ENCODE measurements around the gene NPTX1. TPM values are rescaled to one million over a fixed set of nuclear protein-coding genes. Genes with fewer than 3 reads are reported as not detected.

Gene NPTX1
- total and polyA plus RNA-seq, 4 donors, result under 0.01 TPM; not detected in 3

Small RNA genes lying within 50 kb of the gene (small RNA-seq; reads per million reads assigned to genes)
- not detected for gene AC120024.2
- not detected for gene AC120024.3
- gene MIR4730, result not detected

Other genes starting within 250 kb of the NPTX1 start
- gene RNF213, start 215.8 kb downstream of the NPTX1 start, total RNA-seq, result 100 to 1,000 TPM in 1 of 2 donors, 10 to 100 TPM in 1; 42.0 to 104 TPM
- gene RNF213, start 215.8 kb downstream of the NPTX1 start, polyA plus RNA-seq, result 10 to 100 TPM; 18.2 to 25.1 TPM
- gene ENDOV, start 61.4 kb downstream of the NPTX1 start, total RNA-seq, result 10 to 100 TPM in 1 of 2 donors, 1 to 10 TPM in 1; 5.7 to 10.7 TPM
- gene ENDOV, start 61.4 kb downstream of the NPTX1 start, polyA plus RNA-seq, result 10 to 100 TPM in 1 of 2 donors, 1 to 10 TPM in 1; 5.8 to 11.9 TPM
- 10 to 100 TPM; 13.3 to 25.4 TPM for gene RPTOR, start 68.2 kb upstream of the NPTX1 start, total RNA-seq
- gene RPTOR, start 68.2 kb upstream of the NPTX1 start, polyA plus RNA-seq, result 1 to 10 TPM; 4.8 to 10.0 TPM